SHP77 (cell line): ENCODE data around the gene GFRA3.
"Not testable (repeated sequence)": the region's sequence is repeated elsewhere in the genome, so short reads cannot be mapped to it uniquely, and the experiment has no call there.

Experiments
- DNase-seq, 2 experiments: peaks; one replicate each; lab custom pipeline; 2025; lab: John Stamatoyannopoulos, UW

The GFRA3 gene, protein sequence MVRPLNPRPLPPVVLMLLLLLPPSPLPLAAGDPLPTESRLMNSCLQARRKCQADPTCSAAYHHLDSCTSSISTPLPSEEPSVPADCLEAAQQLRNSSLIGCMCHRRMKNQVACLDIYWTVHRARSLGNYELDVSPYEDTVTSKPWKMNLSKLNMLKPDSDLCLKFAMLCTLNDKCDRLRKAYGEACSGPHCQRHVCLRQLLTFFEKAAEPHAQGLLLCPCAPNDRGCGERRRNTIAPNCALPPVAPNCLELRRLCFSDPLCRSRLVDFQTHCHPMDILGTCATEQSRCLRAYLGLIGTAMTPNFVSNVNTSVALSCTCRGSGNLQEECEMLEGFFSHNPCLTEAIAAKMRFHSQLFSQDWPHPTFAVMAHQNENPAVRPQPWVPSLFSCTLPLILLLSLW

DNA sequence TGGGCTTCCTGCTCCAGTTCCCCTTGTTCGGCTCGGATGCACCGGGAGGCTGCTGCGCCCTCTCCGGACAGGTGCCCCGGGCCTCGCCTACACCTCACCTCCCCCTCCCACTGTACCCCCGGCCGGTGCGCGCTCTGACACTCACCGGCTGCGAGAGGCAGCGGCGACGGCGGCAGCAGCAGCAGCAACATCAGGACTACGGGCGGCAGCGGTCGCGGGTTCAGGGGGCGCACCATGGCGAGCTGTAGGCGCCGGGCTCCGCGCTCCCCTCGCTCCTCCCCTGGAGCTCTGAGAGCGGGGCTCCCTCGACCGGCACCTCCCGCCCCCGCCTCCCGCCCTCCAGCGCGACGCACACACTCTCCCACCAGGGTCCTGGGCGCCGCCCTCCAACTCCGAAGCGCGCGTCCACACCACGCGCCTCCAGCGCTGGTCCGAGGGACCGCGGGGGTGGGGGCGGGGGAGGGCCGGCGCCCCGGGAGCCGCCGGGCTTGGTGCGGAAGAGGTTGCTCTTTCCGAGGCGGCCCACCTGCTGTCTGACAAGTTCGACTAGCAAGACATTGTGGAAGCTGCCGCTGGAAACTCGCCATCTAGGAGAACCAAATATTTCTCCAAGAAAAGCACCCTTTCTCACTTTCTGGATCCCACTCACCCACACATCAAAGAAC, at the start of gene GFRA3:
Gene GFRA3, minus strand, starts transcription at position 433 of the 665 bp plus-strand sequence. Its CDS starts 197 bp downstream, at position 236.
- DNase-seq: no peak

DNA sequence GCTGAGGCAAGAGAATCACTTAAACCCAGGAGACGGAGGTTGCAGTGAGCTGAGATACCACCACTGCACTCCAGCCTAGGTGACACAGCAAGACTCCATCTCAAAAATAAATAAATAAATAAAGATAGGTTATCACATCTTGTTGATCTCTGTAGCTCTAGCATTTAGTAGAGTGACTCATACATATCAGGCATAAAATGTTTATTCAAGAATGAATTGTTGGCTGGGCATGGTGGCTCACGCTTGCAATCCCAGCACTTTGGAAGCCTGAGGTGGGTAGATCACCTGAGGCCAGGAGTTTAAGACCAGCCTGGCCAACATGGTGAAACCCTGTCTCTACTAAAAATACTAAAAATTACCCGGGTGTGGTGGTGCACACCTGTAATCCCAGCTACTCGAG, 43.8 kb upstream of the GFRA3 start:
- DNase-seq: not testable (repeated sequence)

DNA sequence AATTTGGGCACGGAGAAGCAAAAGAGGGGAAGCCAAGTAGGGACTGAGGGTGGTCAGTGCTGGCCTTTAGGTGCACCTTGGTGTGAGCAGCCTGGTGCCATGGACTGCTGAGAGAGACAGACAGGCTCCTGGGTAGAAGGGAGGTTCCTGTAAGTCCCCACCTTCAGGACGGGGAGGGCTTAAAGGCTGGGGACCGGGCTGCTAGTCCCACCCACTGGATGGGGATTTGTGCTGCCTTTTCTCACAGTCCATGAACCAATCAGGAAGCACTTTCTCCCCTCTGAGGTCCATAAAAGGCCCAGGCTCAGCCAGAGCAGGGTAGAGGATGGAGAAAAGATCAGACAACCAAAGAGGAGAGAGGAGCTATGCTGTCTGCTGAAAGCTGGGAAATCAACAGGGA, 41.9 kb upstream of the GFRA3 start:
- no peak for DNase-seq

DNA sequence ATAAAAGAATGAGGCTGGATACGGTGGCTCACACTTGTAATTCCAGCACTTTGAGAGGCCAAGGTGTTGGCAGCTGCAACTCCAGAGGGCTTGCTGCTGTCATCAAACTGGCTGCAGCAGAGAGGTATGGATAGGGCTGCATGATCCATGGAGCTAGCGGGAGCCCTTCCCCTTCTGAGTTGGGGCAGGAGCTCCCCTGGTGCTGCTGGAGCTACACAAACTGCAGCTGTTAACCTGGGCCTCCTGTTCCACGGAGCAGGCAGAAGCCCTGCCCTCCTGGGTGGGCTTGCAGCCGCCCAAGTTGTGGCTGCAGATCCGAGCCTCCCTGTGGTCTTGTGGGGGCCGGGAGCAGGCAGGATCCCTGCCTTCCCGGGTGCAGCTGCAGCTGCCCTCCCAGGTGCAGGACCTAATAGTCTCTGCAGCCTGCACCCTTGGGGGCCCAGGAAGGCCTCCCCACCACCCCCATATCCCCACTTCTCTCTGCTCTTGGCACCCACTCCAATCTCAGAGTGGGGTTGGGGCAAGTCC, 41.4 kb upstream of the GFRA3 start:
- no peak for DNase-seq

DNA sequence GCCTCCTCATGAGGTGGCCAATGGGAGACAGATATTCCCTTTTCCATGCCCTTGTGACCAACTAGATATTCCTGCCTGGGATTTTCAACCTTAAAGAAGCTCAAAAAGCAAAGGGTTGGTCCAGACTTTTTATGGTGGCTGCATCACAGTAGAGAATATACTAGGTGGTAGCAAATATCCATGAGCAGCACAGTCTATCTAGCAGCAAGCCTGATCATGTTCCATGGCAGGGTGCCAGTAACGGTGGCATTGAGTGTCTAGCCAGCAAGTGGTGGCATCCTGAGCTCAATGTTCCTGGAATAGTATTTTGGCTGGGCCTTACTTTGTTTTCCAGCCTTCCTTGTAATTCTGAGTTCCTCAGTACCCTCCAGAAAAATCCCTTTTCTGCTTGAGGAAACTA, 31.4 kb upstream of the GFRA3 start:
- peak; percentile 59 to 92 for DNase-seq

DNA sequence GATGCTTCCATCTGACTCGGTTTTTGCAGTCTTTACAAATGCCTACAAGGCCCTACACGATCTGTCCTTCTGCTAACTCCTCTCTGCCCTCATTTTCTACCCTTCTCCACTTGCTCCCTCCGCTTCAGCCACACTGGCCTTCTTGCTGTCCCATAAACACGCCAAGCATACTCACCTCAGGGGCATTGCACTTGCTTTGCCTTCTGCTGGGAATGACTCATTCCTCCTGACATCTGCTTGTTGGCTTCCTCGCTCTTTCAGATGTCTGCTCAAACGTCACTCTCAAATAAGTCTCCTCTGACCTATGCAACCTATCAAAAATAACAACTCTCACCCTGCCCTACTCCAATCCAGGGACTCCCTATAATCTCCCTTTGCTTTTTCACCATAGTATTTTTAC, 29.0 kb upstream of the GFRA3 start:
- DNase-seq: no peak

DNA sequence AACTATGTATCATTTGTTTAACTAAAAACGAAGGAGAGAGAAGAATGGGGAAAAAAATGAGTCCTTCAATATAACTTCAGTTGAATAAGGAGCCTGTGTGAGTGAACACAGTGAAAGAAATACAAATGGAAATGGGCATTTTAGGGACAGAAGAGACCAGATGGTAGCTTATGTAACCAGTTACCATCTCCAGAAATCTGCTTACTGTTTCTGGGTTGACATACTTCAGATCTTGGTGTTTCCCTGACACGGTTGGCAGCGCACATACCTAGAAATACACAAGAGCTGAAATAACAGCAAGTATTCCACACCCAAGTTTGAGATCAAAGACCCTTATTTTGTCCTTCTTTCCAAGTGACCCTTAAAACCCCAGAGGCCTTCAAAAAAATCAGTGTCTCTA, 14.9 kb upstream of the GFRA3 start:
- DNase-seq: no peak

DNA sequence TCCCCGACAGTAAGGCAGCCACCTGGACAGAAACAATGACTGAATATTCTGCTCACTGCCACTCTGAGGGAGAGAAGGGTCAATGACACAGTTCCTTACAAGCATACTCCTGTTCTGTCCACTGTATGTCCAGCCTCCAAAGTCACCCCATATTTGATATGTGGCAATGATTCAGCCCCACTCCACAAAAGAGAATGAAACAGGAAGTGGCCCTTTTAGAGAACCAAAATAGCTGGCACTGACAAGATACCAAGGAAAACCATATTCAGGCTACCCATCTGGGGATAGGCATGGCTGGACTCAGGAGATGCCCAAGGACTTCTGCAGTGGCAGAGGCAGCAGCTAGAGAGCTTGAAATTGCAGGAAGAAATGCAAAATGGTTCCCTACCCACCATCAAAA, 12.8 kb upstream of the GFRA3 start:
- DNase-seq: no peak

DNA sequence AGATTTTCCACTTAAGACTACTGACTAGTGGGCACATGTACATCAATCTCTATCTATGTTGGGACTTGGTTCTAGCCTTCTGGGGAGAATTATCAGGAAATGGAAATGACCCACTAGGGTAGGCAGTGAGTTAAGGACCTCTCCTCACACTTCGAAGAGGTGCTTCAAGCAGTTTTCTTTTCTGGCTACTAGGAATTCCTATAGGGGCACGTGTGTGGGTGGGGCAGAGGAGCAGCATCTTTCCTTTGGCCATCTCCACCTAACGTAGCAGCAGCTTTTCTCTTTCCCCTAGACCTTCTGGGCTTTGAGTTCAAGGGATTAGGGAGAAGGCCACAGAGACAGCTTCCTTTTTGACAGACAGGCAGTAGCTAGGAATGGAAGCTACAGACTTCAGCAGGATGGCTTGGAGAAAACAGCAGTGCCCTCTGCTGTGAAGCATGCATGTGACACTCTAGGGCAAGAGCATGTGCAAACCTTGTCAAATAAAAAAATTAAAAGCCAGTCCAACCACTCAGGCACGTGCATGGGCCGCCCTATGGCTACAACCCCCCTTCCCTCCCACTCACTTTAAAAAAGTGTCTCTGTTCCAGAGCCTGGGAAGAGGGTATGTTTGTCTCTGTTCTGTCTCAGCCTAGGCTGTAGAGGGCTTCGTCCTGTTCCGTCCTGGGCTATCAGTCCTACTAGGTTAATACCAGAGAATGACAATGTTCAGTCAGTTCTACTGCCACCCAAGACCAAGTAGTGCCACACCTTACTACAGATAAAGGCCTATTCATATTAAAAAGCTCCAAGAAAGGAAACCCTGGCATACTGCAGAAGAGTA, 8.7 kb upstream of the GFRA3 start:
- peak; percentile 50 to 52 for DNase-seq

DNA sequence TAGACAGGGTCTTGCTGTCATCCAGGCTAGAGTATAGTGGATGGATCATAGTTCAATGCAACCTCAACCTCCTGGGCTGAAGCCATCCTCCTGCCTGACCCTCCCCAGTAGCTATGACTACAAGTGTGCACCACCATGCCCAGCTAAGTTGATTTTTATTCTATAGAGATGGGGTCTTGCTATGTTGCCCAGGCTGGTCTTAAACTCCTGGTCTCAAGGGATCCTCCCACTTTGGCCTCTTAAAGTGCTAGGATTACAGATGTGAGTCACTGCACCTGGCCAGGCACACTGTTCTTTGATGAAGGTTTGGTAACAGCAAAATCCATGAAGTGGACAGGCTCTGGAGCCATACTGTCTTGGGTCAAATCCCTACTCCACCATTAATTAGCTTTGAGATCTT, 6.5 kb upstream of the GFRA3 start:
- no peak for DNase-seq

DNA sequence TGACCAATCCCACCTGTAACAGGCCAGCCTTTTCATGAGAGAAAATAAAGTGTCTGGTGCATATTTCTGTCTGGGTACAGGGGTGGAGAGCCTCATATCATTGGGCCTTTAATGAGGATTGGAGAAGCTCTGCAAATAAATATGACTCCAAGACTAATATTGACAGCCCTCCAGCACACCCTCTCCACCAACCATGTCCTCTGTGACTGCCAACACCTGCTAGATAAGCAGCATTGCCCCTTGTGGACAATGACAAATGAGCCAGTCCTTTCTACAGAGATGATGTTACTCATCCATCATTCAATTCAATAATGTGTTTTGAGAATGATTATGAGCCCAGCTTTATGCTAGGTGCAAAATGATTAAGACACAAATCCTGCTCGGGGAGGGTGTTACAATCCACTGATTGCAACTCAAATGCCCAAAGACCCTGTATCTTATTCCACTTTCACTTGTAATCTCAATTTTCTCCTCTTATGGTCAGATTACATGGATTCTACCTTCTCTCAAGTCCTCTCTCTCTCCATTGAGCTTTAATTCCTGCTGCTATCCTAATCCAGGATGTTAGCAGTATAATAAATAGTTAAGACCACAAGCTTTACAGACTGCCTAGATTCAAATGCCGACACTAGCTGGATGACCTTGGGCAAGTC, 2.1 kb upstream of the GFRA3 start:
- peak; percentile 90 to 92 for DNase-seq

DNA sequence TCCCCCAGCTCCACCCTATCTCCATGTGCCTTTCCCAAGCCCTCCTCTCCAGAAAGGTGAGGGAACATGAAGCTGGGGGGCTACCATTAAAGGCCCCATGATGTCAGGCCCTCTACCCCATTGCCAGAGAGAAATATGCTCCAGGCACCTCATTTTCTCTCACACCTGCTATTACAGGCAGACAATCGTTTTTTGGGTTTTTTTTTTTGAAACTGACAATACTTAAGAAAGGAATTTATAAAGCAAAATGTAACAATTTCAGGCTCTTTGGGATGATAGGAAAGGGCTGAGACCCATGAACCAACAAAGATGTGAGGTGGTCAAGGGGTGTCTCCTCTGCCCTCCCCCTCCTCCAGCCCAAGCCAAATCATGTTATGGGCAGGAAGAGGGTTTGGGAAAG, 1.5 kb upstream of the GFRA3 start:
- no peak for DNase-seq

DNA sequence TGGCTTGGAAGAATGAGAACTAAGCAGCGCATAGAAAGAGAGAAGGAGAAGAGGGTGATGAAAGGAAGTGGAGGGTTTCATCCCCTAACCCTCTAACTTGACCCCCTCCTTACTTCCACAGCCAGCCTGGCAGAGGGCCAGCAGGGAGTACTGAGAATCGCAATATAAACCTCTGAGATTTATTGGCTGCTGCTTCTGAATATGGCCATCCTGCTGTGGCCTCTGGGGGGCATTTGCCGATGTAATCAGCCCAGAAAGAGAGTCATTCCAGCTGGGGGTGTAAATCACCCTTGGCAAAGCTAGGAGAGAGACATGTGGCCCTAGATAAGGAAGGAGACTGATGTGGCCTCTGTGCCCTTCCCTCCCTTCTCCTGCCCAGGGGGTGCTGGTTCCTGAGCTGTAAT, 960 bp upstream of the GFRA3 start:
- DNase-seq: peak in 1 of 2 experiments; percentile 13

DNA sequence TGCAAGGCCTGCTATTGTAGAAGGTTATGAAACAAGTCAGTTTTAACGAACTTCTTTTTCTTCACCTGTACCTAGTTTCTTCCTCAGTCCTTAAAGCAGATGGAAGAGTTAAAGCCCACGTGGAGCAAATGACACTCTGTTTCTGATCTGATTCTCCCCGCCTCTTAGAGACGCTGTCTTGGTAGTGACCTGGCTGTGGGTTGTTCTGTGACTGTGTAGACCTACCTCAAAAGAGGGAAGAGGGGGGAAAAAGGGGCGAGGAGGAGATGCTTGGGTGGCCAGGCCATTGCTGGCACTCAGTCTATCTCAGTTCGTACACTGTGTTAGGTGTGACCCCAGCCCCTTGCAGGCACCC, 610 bp downstream of the GFRA3 start:
- DNase-seq: no peak

DNA sequence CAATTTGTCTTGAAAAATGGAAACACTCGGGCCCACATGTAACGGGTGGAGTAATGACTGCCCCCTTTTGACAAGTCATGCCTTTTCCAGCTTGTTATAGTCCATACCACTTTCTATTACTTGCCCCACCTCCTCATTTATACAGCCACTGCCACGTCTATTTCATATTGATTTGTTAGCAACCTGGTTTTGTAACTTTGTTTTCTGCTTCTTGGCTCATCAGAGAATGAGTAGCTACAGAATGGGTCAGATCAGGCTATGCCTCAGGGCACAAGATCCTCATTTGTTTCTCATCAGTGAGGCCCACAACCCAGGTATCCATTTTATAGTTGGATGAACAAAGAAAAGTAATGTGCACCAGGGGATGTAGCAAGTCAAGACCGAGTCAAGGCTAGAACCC, 1.7 kb downstream of the GFRA3 start:
- no peak for DNase-seq

DNA sequence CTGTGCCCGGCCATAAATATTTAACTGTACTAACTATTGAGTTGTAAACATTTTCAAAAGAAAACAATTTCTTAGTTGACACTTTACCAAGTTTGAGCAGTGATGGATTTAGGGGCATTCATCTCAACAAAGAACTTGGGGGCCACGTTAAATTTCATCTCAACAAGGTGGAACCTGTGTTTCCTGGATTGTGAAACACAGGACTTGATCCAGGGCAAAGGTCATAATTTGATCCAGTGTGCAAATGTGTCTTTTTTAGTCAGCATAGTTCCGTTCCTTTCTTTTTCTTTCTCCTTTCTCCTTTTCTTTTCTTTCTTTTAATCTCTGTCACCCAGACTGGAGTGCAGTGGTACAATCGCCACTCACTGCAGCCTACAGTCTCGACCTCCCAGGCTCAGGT, 3.1 kb downstream of the GFRA3 start:
- DNase-seq: no peak

DNA sequence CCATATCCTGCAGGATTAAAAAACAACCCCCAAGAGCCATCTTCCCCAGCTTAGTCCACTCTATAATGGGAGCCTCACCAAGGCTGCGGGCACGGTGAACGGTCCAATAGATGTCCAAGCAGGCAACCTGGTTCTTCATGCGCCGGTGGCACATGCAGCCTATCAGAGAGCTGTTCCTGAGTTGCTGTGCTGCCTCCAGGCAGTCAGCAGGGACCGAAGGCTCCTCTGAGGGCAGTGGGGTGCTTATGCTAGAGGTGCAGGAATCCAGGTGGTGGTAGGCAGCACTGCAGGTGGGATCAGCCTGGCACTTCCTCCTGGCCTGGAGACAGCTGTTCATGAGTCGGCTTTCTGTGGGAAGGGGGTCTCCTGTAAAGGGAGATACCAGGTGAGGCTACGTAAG, 10.2 kb downstream of the GFRA3 start:
- no peak for DNase-seq

DNA sequence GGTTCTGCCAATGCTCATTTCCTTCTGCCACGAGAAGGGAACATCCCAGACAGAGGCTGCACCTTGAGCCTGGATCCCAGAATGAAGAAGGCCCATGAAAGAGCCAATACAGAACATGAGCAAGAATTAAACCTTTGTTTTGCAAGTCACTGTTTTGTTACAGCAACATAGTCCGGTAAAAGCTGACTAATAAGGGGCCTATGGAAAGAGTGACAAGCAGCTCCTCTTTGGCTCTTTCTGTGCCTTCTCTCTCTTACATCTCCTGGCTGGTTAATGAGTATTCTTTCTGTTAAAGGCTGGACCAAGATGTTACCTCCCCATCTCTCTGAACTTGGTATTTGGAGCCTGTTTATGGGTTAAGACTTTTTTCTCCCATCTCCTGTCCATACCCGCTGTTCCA, 10.8 kb downstream of the GFRA3 start:
- DNase-seq: no peak

DNA sequence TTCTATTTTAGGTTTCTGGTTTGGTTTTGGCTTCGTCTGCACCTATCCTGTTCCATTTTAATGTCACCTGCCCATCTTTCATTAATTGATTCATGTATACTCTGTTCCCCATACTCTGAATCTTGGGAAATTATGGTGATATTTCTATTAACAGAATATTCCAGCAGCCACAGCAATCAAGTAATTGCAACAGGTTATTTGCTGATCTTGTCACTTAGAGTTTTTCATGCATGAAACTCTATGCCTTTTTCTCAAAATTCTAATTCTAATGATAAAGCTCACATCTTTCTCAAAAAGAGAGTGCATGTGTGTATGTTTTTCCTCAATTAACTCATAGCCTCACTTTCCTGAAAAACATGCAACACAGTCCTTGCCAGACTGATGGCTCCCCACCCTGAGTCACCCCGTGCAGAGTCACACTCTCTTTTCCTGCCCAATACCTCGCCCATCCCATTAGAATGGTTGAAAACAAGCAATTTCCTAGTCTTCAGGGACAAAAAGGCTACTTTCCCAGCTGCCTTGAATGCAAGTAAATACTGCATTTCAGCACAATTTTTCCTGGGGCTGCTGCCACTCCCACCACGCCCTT, 15.6 kb downstream of the GFRA3 start:
- DNase-seq: no peak

DNA sequence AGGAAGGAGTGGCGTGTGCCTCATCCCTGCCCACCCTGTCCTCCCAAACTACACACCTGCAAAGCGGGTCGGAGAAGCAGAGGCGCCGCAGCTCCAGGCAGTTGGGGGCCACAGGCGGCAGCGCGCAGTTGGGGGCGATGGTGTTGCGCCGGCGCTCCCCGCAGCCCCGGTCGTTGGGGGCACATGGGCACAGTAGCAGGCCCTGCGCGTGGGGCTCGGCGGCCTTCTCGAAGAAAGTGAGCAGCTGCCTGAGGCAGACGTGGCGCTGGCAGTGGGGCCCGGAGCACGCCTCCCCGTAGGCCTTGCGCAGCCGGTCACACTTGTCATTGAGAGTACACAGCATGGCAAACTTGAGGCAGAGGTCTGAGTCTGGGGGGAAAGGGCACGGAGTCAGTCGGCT, 16.8 kb downstream of the GFRA3 start:
- DNase-seq: no peak

DNA sequence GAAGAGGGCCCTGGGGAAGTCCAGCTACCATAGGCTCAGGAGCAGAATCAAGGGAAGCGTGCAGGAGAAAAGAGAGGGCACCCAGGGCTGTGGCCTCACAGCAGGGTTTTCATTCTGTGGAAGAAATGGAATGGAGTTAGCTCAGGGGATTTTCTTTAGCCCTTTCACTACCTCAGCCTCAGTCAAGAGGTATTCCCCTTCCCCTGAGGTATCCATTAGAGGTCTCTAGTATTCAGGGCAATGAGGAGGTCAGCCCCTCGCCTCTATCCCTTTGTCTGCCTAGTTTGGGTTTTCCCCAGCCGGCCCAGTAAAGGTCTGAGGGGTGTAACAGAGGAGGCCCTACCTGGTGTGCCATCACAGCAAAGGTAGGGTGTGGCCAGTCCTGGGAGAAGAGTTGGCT, 21.5 kb downstream of the GFRA3 start:
- no peak for DNase-seq

DNA sequence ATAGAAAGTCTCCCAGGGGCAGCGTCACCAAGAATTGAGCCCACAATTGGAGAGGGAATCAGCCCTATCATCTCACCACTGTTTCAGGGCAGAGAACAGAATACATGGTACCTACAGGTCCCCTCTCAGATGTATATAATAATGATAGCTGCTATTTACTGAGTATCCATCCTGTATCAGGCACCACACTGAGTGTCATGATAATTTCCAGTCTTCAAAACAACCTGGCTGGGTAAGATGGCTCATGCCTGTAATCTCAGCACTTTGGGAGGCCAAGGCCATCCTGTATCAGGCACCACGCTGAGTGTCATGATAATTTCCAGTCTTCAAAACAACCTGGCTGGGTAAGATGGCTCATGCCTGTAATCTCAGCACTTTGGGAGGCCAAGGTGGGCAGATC, 26.6 kb downstream of the GFRA3 start:
- DNase-seq: not testable (repeated sequence)
